Hepatocyte (in vitro differentiated cells): Measurements from ENCODE around the gene TCEANC2.

ENCODE experiments used
- EZH2phosphoT487 ChIP-seq: fragments of 200-600 bp; sonication (generic); IDR thresholded peaks from one replicate; pipeline ENCODE4 v1.6.1; 2018; ENCODE audit warnings: antibody characterized with exemption, mild to moderate bottlenecking, low read depth, moderate library complexity; ENCODE audit not compliant: unreplicated experiment, severe bottlenecking
- TF ChIP-seq, protein P1 (sequence below): fragments of 200-600 bp; sonication (generic); IDR thresholded peaks from 2 replicates; pipeline ENCODE4 v1.5.1; 2016; ENCODE audit warnings: antibody characterized with exemption, mild to moderate bottlenecking; ENCODE audit not compliant: poor library complexity

DNA sequence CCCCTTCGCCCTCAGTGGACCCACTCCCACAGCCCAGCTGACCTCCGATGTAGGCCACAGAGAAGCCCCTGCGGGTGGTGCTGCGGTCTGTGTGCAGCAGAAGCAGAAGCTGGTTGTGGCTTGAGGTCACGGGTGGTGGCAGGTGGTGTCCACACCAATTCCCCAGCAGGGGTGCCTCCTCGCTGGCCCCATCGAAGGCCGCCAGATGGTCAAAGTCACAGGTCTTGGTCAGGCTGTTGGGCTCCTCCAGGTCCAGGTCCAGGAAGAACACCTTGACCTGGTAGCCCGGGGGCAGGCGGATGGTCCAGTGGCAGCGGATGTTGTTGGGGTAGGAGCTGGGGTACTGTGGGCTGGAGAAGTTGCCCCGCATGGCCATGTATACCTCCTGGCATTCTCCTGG is 86.3 kb downstream of the TCEANC2 start:
- TF ChIP-seq EZH2phosphoT487, result no peak
- TF ChIP-seq, protein P1, sequence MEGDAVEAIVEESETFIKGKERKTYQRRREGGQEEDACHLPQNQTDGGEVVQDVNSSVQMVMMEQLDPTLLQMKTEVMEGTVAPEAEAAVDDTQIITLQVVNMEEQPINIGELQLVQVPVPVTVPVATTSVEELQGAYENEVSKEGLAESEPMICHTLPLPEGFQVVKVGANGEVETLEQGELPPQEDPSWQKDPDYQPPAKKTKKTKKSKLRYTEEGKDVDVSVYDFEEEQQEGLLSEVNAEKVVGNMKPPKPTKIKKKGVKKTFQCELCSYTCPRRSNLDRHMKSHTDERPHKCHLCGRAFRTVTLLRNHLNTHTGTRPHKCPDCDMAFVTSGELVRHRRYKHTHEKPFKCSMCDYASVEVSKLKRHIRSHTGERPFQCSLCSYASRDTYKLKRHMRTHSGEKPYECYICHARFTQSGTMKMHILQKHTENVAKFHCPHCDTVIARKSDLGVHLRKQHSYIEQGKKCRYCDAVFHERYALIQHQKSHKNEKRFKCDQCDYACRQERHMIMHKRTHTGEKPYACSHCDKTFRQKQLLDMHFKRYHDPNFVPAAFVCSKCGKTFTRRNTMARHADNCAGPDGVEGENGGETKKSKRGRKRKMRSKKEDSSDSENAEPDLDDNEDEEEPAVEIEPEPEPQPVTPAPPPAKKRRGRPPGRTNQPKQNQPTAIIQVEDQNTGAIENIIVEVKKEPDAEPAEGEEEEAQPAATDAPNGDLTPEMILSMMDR, result no peak
